Esophagus squamous epithelium (tissue), 4 donors: Measurements from ENCODE around the gene FHL2.

Source experiments
- POLR2A ChIP-seq, 4 donors: fragments of 450-650 bp; IDR thresholded peaks; one replicate each; pipeline ENCODE4 v1.6.1; 2017; ENCODE audit warnings: antibody characterized with exemption in 4 of 4, mild to moderate bottlenecking in 4 of 4, moderate library complexity in 3 of 4
- TF ChIP-seq, protein P1 (sequence below), 6 experiments: fragments of 450-650 bp in 4 of 6; fragments of 200-600 bp in 2 of 6; sonication (generic) in 2 of 6; IDR thresholded peaks; one replicate each; pipeline ENCODE4 v1.5.1; 2016 to 2019; ENCODE audit warnings: antibody characterized with exemption in 6 of 6, mild to moderate bottlenecking in 4 of 6, moderate library complexity in 4 of 6

DNA sequence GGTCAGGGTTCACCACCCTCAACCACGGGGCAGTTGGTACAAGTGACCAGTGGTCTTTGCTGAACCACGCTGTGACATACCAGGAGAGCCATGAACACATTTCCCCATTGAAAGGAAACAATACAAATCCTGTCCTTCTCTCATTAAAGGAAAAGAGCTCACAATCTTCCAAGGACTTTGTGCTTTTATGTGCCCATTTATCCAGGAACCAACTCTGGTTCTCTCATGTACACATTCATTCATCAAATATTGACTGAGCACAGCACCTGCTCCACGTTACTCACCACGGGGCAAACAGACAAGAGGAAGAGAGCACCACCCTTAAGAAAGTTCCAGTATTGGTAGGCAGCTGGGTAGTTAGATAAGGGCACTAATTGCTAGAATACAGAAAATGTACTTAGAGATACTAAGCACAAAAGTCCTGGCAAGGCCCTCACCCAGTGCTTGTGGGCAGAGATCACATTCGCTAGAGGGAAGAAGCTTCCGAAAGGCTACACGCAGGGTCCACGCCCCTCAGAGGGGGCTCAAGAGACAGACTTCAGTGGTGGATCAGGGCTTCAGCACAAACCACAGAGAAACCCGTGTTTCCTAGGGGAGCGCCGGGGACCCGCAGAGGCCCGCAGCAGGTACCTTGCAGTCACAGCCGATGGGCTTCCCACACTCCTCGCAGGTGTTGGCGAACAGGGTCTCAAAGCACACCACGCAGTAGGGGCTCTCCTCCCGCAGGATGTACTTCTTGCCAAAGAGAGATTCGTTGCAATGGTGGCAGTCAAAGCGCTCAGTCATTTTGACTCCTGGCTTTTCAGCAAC, 12.9 kb downstream of the FHL2 start:
- TF ChIP-seq POLR2A (IDR thresholded peaks at IDR 0.05): no peak
- TF ChIP-seq, protein P1, sequence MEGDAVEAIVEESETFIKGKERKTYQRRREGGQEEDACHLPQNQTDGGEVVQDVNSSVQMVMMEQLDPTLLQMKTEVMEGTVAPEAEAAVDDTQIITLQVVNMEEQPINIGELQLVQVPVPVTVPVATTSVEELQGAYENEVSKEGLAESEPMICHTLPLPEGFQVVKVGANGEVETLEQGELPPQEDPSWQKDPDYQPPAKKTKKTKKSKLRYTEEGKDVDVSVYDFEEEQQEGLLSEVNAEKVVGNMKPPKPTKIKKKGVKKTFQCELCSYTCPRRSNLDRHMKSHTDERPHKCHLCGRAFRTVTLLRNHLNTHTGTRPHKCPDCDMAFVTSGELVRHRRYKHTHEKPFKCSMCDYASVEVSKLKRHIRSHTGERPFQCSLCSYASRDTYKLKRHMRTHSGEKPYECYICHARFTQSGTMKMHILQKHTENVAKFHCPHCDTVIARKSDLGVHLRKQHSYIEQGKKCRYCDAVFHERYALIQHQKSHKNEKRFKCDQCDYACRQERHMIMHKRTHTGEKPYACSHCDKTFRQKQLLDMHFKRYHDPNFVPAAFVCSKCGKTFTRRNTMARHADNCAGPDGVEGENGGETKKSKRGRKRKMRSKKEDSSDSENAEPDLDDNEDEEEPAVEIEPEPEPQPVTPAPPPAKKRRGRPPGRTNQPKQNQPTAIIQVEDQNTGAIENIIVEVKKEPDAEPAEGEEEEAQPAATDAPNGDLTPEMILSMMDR (IDR thresholded peaks at IDR 0.05): no peak
